HCT116 (cell line): ENCODE data around the gene HCRT.

Experiments used
- CEBPB ChIP-seq: IDR thresholded peaks from 2 replicates; pipeline ENCODE4 v1.6.1; 2012; ENCODE audit warnings: low read depth
- CTCF ChIP-seq, 3 experiments: fragments of 200-600 bp in 1 of 3; sonication (generic) in 1 of 3; IDR thresholded peaks in 2 of 3; conservative IDR thresholded peaks in 1 of 3; 2 replicates each; pipeline ENCODE4 v1.5.1; 2012 to 2017; ENCODE audit warnings: low read depth in 2 of 3, low read length in 2 of 3, antibody characterized with exemption in 1 of 3, borderline replicate concordance in 1 of 3, control low read depth in 1 of 3, mild to moderate bottlenecking in 1 of 3, mixed read lengths in 1 of 3, mixed run types in 1 of 3, moderate library complexity in 1 of 3; ENCODE audit not compliant: insufficient read depth in 1 of 3
- EGR1 ChIP-seq: IDR thresholded peaks from 2 replicates; pipeline ENCODE4 v1.6.1; 2012; ENCODE audit warnings: low read depth
- EZH2 ChIP-seq: fragments of 200-600 bp; sonication (generic); IDR thresholded peaks from 2 replicates; pipeline ENCODE4 v1.6.1; 2017; ENCODE audit warnings: antibody characterized with exemption, mixed run types
- JUND ChIP-seq: IDR thresholded peaks from 2 replicates; pipeline ENCODE4 v1.6.1; 2012
- MAX ChIP-seq: IDR thresholded peaks from 2 replicates; pipeline ENCODE4 v1.6.1; 2012
- POLR2A ChIP-seq: IDR thresholded peaks from 2 replicates; pipeline ENCODE4 v1.7.0; 2011; ENCODE audit warnings: borderline replicate concordance; ENCODE audit not compliant: insufficient read depth, insufficient read length; ENCODE audit errors: extremely low read depth
- SIN3A ChIP-seq: IDR thresholded peaks from 2 replicates; pipeline ENCODE4 v1.6.1; 2012; ENCODE audit warnings: low read depth
- SP1 ChIP-seq: IDR thresholded peaks from 2 replicates; pipeline ENCODE4 v1.6.1; 2012; ENCODE audit warnings: low read depth
- SRF ChIP-seq: IDR thresholded peaks from 2 replicates; pipeline ENCODE4 v1.6.1; 2012; ENCODE audit warnings: low read depth
- ZNF274 ChIP-seq: fragments of 200-500 bp; sonication (Bioruptor generic); IDR thresholded peaks from 2 replicates; pipeline ENCODE4 v1.6.1; 2014; ENCODE audit warnings: mild to moderate bottlenecking, low read depth, low read length, inconsistent platforms

- TF ChIP-seq CEBPB = no peak
- TF ChIP-seq CTCF (IDR thresholded peaks at IDR 0.05 in 2 of 3, conservative IDR thresholded peaks at IDR 0.05 in 1 of 3; ENCODE audit: borderline replicate concordance in 1 of 3, insufficient read depth in 1 of 3, low read depth in 2 of 3, low read length in 2 of 3) = no peak
- no peak for TF ChIP-seq SRF
- TF ChIP-seq POLR2A = no peak
- TF ChIP-seq SIN3A = no peak
- no peak for TF ChIP-seq ZNF274
- no peak for TF ChIP-seq JUND
- no peak for TF ChIP-seq EGR1
- TF ChIP-seq MAX = no peak
- TF ChIP-seq SP1 = no peak
- TF ChIP-seq EZH2 = no peak
These were observed 24.7 kb downstream of the HCRT start for GRCh38 chr17:42160531-42160910.
